ENCODE data around the gene AGRN. TPM values are rescaled to one million over a fixed set of nuclear protein-coding genes. Genes with fewer than 3 reads are reported as not detected.
"Not testable (repeated sequence)": the region's sequence is repeated elsewhere in the genome, so short reads cannot be mapped to it uniquely, and the experiment has no call there.

Gene AGRN
- total RNA-seq, 1 donor from 2014 or later: 335 TPM

- peak; percentile 67 for TF ChIP-seq CTCF (IDR thresholded peaks at IDR 0.05; ENCODE audit: unreplicated experiment)
- H3K27ac Mint-ChIP-seq: no peak overlapping the region
- peak; percentile 65 for DNase-seq (ENCODE audit: low spot score, unreplicated experiment)
- peak overlapping the region; percentile 41 for H3K4me3 Mint-ChIP-seq (ENCODE audit: low read depth)
- H3K4me1 Mint-ChIP-seq (ENCODE audit: low read depth): peaks cover 2% of the 10 kb centered on the region
- peaks cover 2% of the 10 kb centered on the region for H3K36me3 Mint-ChIP-seq (ENCODE audit: insufficient read depth)
- peaks cover 17% of the 10 kb centered on the region for H3K27me3 Mint-ChIP-seq
- H3K9me3 Mint-ChIP-seq (ENCODE audit: low read depth): peaks cover 3% of the 10 kb centered on the region
Measured at GRCh38 chr1:975896-976683, 43.8 kb upstream of the AGRN start.

GRCh38 chr1:976791-977190 is 43.1 kb upstream of the AGRN start:
- not testable (repeated sequence) for DNase-seq (ENCODE audit: low spot score, unreplicated experiment); H3K4me3 Mint-ChIP-seq (ENCODE audit: low read depth); H3K27ac Mint-ChIP-seq; H3K36me3 Mint-ChIP-seq (ENCODE audit: insufficient read depth); H3K9me3 Mint-ChIP-seq (ENCODE audit: low read depth); H3K4me1 Mint-ChIP-seq (ENCODE audit: low read depth)
- peaks cover 19% of the 10 kb centered on the region for H3K27me3 Mint-ChIP-seq

- peaks cover 3% of the 10 kb centered on the region for H3K9me3 Mint-ChIP-seq (ENCODE audit: low read depth)
- peaks cover 2% of the 10 kb centered on the region for H3K36me3 Mint-ChIP-seq (ENCODE audit: insufficient read depth)
- peak overlapping the region; percentile 67 for H3K27ac Mint-ChIP-seq
- no peak overlapping the region for H3K4me3 Mint-ChIP-seq (ENCODE audit: low read depth)
- TF ChIP-seq CTCF (IDR thresholded peaks at IDR 0.05; ENCODE audit: unreplicated experiment): no peak
- DNase-seq (ENCODE audit: low spot score, unreplicated experiment): no peak
- H3K4me1 Mint-ChIP-seq (ENCODE audit: low read depth): peaks cover 2% of the 10 kb centered on the region
- H3K27me3 Mint-ChIP-seq: peaks cover 26% of the 10 kb centered on the region
Measured at GRCh38 chr1:978069-978834, 41.7 kb upstream of the AGRN start.

GRCh38 chr1:978835-979743 is 40.8 kb upstream of the AGRN start:
- no peak for TF ChIP-seq CTCF (IDR thresholded peaks at IDR 0.05; ENCODE audit: unreplicated experiment)
- Mint-ChIP-seq H3K4me3 (ENCODE audit: low read depth) (no peak overlapping the region), H3K27me3 (peaks cover 29% of the 10 kb centered on the region), H3K4me1 (ENCODE audit: low read depth) (peaks cover 2% of the 10 kb centered on the region), H3K27ac (no peak overlapping the region), H3K9me3 (ENCODE audit: low read depth) (peaks cover 3% of the 10 kb centered on the region), H3K36me3 (ENCODE audit: insufficient read depth) (peaks cover 2% of the 10 kb centered on the region)
- DNase-seq (ENCODE audit: low spot score, unreplicated experiment): no peak

GRCh38 chr1:979744-980072 is 40.2 kb upstream of the AGRN start:
- H3K4me1 Mint-ChIP-seq (ENCODE audit: low read depth): peaks cover 2% of the 10 kb centered on the region
- TF ChIP-seq CTCF (IDR thresholded peaks at IDR 0.05; ENCODE audit: unreplicated experiment): no peak
- H3K9me3 Mint-ChIP-seq (ENCODE audit: low read depth): peaks cover 3% of the 10 kb centered on the region
- H3K36me3 Mint-ChIP-seq (ENCODE audit: insufficient read depth): peaks cover 2% of the 10 kb centered on the region
- H3K27ac Mint-ChIP-seq: no peak overlapping the region
- no peak overlapping the region for H3K4me3 Mint-ChIP-seq (ENCODE audit: low read depth)
- no peak for DNase-seq (ENCODE audit: low spot score, unreplicated experiment)
- peaks cover 28% of the 10 kb centered on the region for H3K27me3 Mint-ChIP-seq
